ENCODE results near the gene CCDC15.
A peak's percentile ranks its signal among the peaks of the same experiment; 100 is the strongest.

The CCDC15 gene

GRCh38 chr11:125016413-125016812 lies 62.4 kb downstream of the CCDC15 start:
- Histone ChIP-seq H3K9me3 (ENCODE audit: control insufficient read depth, low read length) (no peaks in the 10 kb centered on the region), H2BK12ac (ENCODE audit: low read length in 2 of 2) (no peak overlapping the region), H3K23ac (ENCODE audit: low read length in 2 of 2) (no peak overlapping the region), H2BK5ac (ENCODE audit: low read depth, low read length, poor library complexity, severe bottlenecking) (no peak overlapping the region), H3K4ac (ENCODE audit: low read depth in 1 of 2, low read length in 2 of 2) (no peak overlapping the region), H3K79me1 (replicated peaks; ENCODE audit: low read length, poor library complexity, severe bottlenecking) (no peaks in the 10 kb centered on the region), H3K14ac (ENCODE audit: low read length in 2 of 2) (no peak overlapping the region), H3K27me3 (ENCODE audit: control insufficient read depth in 1 of 2, insufficient read depth in 1 of 2, low read length in 2 of 2) (no peaks in the 10 kb centered on the region), H4K91ac (ENCODE audit: low read length) (no peak overlapping the region), H3K4me3 (ENCODE audit: insufficient read depth in 1 of 2, low read depth in 1 of 2, low read length in 2 of 2) (no peak overlapping the region), H3K27ac (ENCODE audit: low read length, poor library complexity, severe bottlenecking) (no peak overlapping the region), H2BK120ac (ENCODE audit: low read depth, low read length) (no peak overlapping the region), H4K8ac (ENCODE audit: low read length) (no peak overlapping the region), H2BK15ac (ENCODE audit: low read depth, poor library complexity, severe bottlenecking) (no peak overlapping the region), H3K36me3 (ENCODE audit: control insufficient read depth in 1 of 2, insufficient read depth in 2 of 2, low read depth in 1 of 2, low read length in 2 of 2) (no peaks in the 10 kb centered on the region), H2AK5ac (ENCODE audit: low read length, severe bottlenecking) (no peak overlapping the region), H3K4me2 (ENCODE audit: low read length, poor library complexity, severe bottlenecking) (no peak overlapping the region), H3K18ac (ENCODE audit: low read depth in 1 of 2, low read length in 2 of 2) (no peak overlapping the region), H3K9ac (ENCODE audit: low read length) (no peak overlapping the region), H2AFZ (ENCODE audit: low read depth, low read length) (no peak overlapping the region), H3K4me1 (ENCODE audit: control insufficient read depth, insufficient read depth, low read depth, low read length) (no peaks in the 10 kb centered on the region)
- DNase-seq = no peak

GRCh38 chr11:125020342-125020741 lies 66.3 kb downstream of the CCDC15 start:
- Histone ChIP-seq H3K4me3 (ENCODE audit: insufficient read depth in 1 of 2, low read depth in 1 of 2, low read length in 2 of 2) (no peak overlapping the region), H3K36me3 (ENCODE audit: control insufficient read depth in 1 of 2, insufficient read depth in 2 of 2, low read depth in 1 of 2, low read length in 2 of 2) (no peaks in the 10 kb centered on the region)

GRCh38 chr11:125022551-125022950 lies 68.5 kb downstream of the CCDC15 start:
- Histone ChIP-seq H3K4me2 (ENCODE audit: low read length, poor library complexity, severe bottlenecking) (no peak overlapping the region), H2BK15ac (ENCODE audit: low read depth, poor library complexity, severe bottlenecking) (no peak overlapping the region), H3K79me1 (replicated peaks; ENCODE audit: low read length, poor library complexity, severe bottlenecking) (no peaks in the 10 kb centered on the region), H3K9me3 (ENCODE audit: control insufficient read depth, low read length) (no peaks in the 10 kb centered on the region), H3K36me3 (ENCODE audit: control insufficient read depth in 1 of 2, insufficient read depth in 2 of 2, low read depth in 1 of 2, low read length in 2 of 2) (no peaks in the 10 kb centered on the region), H2BK5ac (ENCODE audit: low read depth, low read length, poor library complexity, severe bottlenecking) (no peak overlapping the region), H3K27me3 (ENCODE audit: control insufficient read depth in 1 of 2, insufficient read depth in 1 of 2, low read length in 2 of 2) (no peaks in the 10 kb centered on the region), H3K23ac (ENCODE audit: low read length in 2 of 2) (no peak overlapping the region), H2AK5ac (ENCODE audit: low read length, severe bottlenecking) (no peak overlapping the region), H3K4me3 (ENCODE audit: insufficient read depth in 1 of 2, low read depth in 1 of 2, low read length in 2 of 2) (no peak overlapping the region), H2BK12ac (ENCODE audit: low read length in 2 of 2) (no peak overlapping the region), H3K4ac (ENCODE audit: low read depth in 1 of 2, low read length in 2 of 2) (no peak overlapping the region), H3K27ac (ENCODE audit: low read length, poor library complexity, severe bottlenecking) (no peak overlapping the region), H3K4me1 (ENCODE audit: control insufficient read depth, insufficient read depth, low read depth, low read length) (no peaks in the 10 kb centered on the region), H3K18ac (ENCODE audit: low read depth in 1 of 2, low read length in 2 of 2) (no peak overlapping the region), H4K91ac (ENCODE audit: low read length) (no peak overlapping the region), H2BK120ac (ENCODE audit: low read depth, low read length) (no peak overlapping the region), H2AFZ (ENCODE audit: low read depth, low read length) (no peak overlapping the region), H3K14ac (ENCODE audit: low read length in 2 of 2) (no peak overlapping the region), H3K9ac (ENCODE audit: low read length) (peak overlapping the region; percentile 11), H4K8ac (ENCODE audit: low read length) (no peak overlapping the region)
- no peak for DNase-seq

More at GRCh38 chr11:125020342-125020741, 66.3 kb downstream of the CCDC15 start:
- Histone ChIP-seq H3K4ac (ENCODE audit: low read depth in 1 of 2, low read length in 2 of 2) (no peak overlapping the region), H3K18ac (ENCODE audit: low read depth in 1 of 2, low read length in 2 of 2) (no peak overlapping the region), H2AFZ (ENCODE audit: low read depth, low read length) (no peak overlapping the region), H3K4me2 (ENCODE audit: low read length, poor library complexity, severe bottlenecking) (no peak overlapping the region), H3K4me1 (ENCODE audit: control insufficient read depth, insufficient read depth, low read depth, low read length) (no peaks in the 10 kb centered on the region), H3K14ac (ENCODE audit: low read length in 2 of 2) (no peak overlapping the region), H2AK5ac (ENCODE audit: low read length, severe bottlenecking) (no peak overlapping the region), H3K9me3 (ENCODE audit: control insufficient read depth, low read length) (no peaks in the 10 kb centered on the region), H3K9ac (ENCODE audit: low read length) (no peak overlapping the region), H2BK5ac (ENCODE audit: low read depth, low read length, poor library complexity, severe bottlenecking) (no peak overlapping the region), H4K8ac (ENCODE audit: low read length) (no peak overlapping the region), H3K27ac (ENCODE audit: low read length, poor library complexity, severe bottlenecking) (no peak overlapping the region), H2BK12ac (ENCODE audit: low read length in 2 of 2) (no peak overlapping the region), H2BK15ac (ENCODE audit: low read depth, poor library complexity, severe bottlenecking) (no peak overlapping the region), H3K79me1 (replicated peaks; ENCODE audit: low read length, poor library complexity, severe bottlenecking) (no peaks in the 10 kb centered on the region), H3K23ac (ENCODE audit: low read length in 2 of 2) (no peak overlapping the region), H4K91ac (ENCODE audit: low read length) (no peak overlapping the region), H2BK120ac (ENCODE audit: low read depth, low read length) (no peak overlapping the region), H3K27me3 (ENCODE audit: control insufficient read depth in 1 of 2, insufficient read depth in 1 of 2, low read length in 2 of 2) (no peaks in the 10 kb centered on the region)
- no peak for DNase-seq
- 100% methylated on average over 1 of the region's 2 CpGs for WGBS

GRCh38 chr11:125025968-125026367 lies 72.0 kb downstream of the CCDC15 start:
- Histone ChIP-seq H4K91ac (ENCODE audit: low read length) (no peak overlapping the region), H3K9ac (ENCODE audit: low read length) (no peak overlapping the region), H3K4me1 (ENCODE audit: control insufficient read depth, insufficient read depth, low read depth, low read length) (no peaks in the 10 kb centered on the region), H4K8ac (ENCODE audit: low read length) (no peak overlapping the region), H3K27me3 (ENCODE audit: control insufficient read depth in 1 of 2, insufficient read depth in 1 of 2, low read length in 2 of 2) (no peaks in the 10 kb centered on the region), H3K9me3 (ENCODE audit: control insufficient read depth, low read length) (no peaks in the 10 kb centered on the region), H2BK120ac (ENCODE audit: low read depth, low read length) (no peak overlapping the region), H2BK12ac (ENCODE audit: low read length in 2 of 2) (no peak overlapping the region), H3K4me3 (ENCODE audit: insufficient read depth in 1 of 2, low read depth in 1 of 2, low read length in 2 of 2) (no peak overlapping the region), H3K23ac (ENCODE audit: low read length in 2 of 2) (no peak overlapping the region), H3K4ac (ENCODE audit: low read depth in 1 of 2, low read length in 2 of 2) (no peak overlapping the region), H2BK5ac (ENCODE audit: low read depth, low read length, poor library complexity, severe bottlenecking) (no peak overlapping the region), H3K27ac (ENCODE audit: low read length, poor library complexity, severe bottlenecking) (no peak overlapping the region), H3K4me2 (ENCODE audit: low read length, poor library complexity, severe bottlenecking) (no peak overlapping the region), H3K79me1 (replicated peaks; ENCODE audit: low read length, poor library complexity, severe bottlenecking) (no peaks in the 10 kb centered on the region), H2BK15ac (ENCODE audit: low read depth, poor library complexity, severe bottlenecking) (no peak overlapping the region), H2AFZ (ENCODE audit: low read depth, low read length) (peak overlapping the region; percentile 29), H3K36me3 (ENCODE audit: control insufficient read depth in 1 of 2, insufficient read depth in 2 of 2, low read depth in 1 of 2, low read length in 2 of 2) (peaks cover 0 to 5% of the 10 kb centered on the region in 2 experiments), H2AK5ac (ENCODE audit: low read length, severe bottlenecking) (no peak overlapping the region), H3K14ac (ENCODE audit: low read length in 2 of 2) (peak overlapping the region in 1 of 2 experiments; percentile 18), H3K18ac (ENCODE audit: low read depth in 1 of 2, low read length in 2 of 2) (no peak overlapping the region)
- 85% methylated on average over 2 of the region's 2 CpGs for WGBS
- DNase-seq = no peak
